Transverse colon (tissue), 3 donors: ENCODE results near the gene C1orf174.

ENCODE experiments used
- POLR2A ChIP-seq: fragments of 450-650 bp; IDR thresholded peaks from one replicate; pipeline ENCODE4 v1.6.1; 2016; ENCODE audit warnings: antibody characterized with exemption, mild to moderate bottlenecking, moderate library complexity
- TF ChIP-seq, protein P1 (sequence below), 5 experiments: fragments of 200-600 bp in 3 of 5; fragments of 450-650 bp in 2 of 5; sonication (generic) in 3 of 5; IDR thresholded peaks; 1 replicate in 2 of 5; 2 replicates in 3 of 5; pipeline ENCODE4 v1.5.1; 2016 to 2017; ENCODE audit warnings: antibody characterized with exemption in 5 of 5, inconsistent platforms in 3 of 5, mild to moderate bottlenecking in 2 of 5, moderate library complexity in 1 of 5

DNA sequence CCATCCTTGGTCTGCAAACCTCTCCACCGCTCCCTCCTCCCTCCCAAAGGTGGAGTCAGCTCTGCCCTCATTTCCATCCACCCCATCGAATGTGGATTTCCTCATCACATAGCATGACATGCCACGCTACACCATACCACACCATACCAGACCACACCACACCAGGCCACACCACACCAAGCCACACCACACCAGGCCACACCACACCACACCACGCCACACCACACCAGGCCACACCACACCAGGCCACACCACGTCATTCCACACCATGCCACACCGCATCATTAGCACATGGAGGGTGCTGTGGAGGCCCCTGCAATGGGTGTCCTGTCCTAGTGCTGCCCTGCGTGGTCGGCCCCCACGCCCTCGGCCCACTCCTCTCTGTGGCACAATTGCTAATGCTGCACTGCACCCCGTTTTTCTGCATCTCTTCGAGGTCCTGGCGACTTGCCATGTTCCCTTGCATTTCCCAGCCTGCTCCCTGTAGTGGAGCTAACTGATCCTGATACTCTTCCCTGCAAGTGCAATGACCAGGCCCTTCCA is 31.5 kb downstream of the C1orf174 start:
- TF ChIP-seq, protein P1, sequence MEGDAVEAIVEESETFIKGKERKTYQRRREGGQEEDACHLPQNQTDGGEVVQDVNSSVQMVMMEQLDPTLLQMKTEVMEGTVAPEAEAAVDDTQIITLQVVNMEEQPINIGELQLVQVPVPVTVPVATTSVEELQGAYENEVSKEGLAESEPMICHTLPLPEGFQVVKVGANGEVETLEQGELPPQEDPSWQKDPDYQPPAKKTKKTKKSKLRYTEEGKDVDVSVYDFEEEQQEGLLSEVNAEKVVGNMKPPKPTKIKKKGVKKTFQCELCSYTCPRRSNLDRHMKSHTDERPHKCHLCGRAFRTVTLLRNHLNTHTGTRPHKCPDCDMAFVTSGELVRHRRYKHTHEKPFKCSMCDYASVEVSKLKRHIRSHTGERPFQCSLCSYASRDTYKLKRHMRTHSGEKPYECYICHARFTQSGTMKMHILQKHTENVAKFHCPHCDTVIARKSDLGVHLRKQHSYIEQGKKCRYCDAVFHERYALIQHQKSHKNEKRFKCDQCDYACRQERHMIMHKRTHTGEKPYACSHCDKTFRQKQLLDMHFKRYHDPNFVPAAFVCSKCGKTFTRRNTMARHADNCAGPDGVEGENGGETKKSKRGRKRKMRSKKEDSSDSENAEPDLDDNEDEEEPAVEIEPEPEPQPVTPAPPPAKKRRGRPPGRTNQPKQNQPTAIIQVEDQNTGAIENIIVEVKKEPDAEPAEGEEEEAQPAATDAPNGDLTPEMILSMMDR (IDR thresholded peaks at IDR 0.05), result no peak
- no peak for TF ChIP-seq POLR2A
